Heart left ventricle (tissue), 16 donors: ENCODE measurements around the gene WSCD2. TPM values are rescaled to one million over a fixed set of nuclear protein-coding genes. Genes with fewer than 3 reads are reported as not detected.

Experiments used
- ATAC-seq, 4 donors: fragments of 200-7000 bp; cut with Tn5 transposase; one replicate each; pipeline ENCODE4 v1.9.1; 2020 to 2022; ENCODE audit warnings: moderate library complexity in 4 of 4, mild to moderate bottlenecking in 3 of 4, moderate number of reproducible peaks in 1 of 4
- DNase-seq, 5 donors: peaks; one replicate each; pipeline ENCODE4 v3.0.0-alpha.2; 2020
- H3K27ac ChIP-seq, 12 donors: fragments of 200-600 bp; sonication (generic) in 4 of 12; one replicate each; pipeline versions ENCODE4 v1.5.0 to v1.8.0; 2016 to 2022; ENCODE audit warnings: mild to moderate bottlenecking in 2 of 12
- H3K27me3 ChIP-seq, 9 donors: fragments of 200-600 bp; sonication (generic) in 2 of 9; one replicate each; pipeline versions ENCODE4 v1.5.1 to v1.8.0; 2016 to 2022; ENCODE audit warnings: mild to moderate bottlenecking in 3 of 9
- H3K36me3 ChIP-seq, 9 donors: fragments of 200-600 bp; sonication (generic) in 2 of 9; one replicate each; pipeline versions ENCODE4 v1.5.0 to v1.8.0; 2018 to 2022; ENCODE audit warnings: mild to moderate bottlenecking in 2 of 9
- H3K4me1 ChIP-seq, 12 donors: fragments of 200-600 bp; sonication (generic) in 4 of 12; one replicate each; pipeline versions ENCODE4 v1.5.0 to v1.8.0; 2016 to 2022; ENCODE audit warnings: mild to moderate bottlenecking in 3 of 12
- H3K4me3 ChIP-seq, 12 donors: fragments of 200-600 bp; sonication (generic) in 4 of 12; one replicate each; pipeline versions ENCODE4 v1.5.0 to v1.8.0; 2017 to 2022; ENCODE audit warnings: mild to moderate bottlenecking in 9 of 12, moderate library complexity in 4 of 12
- H3K9me3 ChIP-seq, 12 donors: fragments of 200-600 bp; sonication (generic) in 4 of 12; one replicate each; pipeline versions ENCODE4 v1.5.0 to v1.8.0; 2016 to 2022; ENCODE audit warnings: mild to moderate bottlenecking in 1 of 12
- POLR2A ChIP-seq, 2 donors: fragments of 450-650 bp; IDR thresholded peaks; one replicate each; pipeline ENCODE4 v1.6.1; 2017; ENCODE audit warnings: antibody characterized with exemption in 2 of 2, mild to moderate bottlenecking in 2 of 2, moderate library complexity in 2 of 2
- WGBS, 4 donors: extraction: QIAGEN DNeasy Blood & Tissue Kit in 2 of 4; methylation state at CpG; one replicate each; pipeline versions ENCODE4 v1.1.5 to v1.1.7; 2013 to 2018; 5-methylcytosine and 5-hydroxymethylcytosine counted together
- intact Hi-C, 10 donors: fragments of 100-400 bp; cut with DNase I; formaldehyde crosslinking; loops; one replicate each; pipeline versions ENCODE4 v1.11.1 to v1.14.2; 2022
- polyA plus RNA-seq, 2 donors: library from polyadenylated mRNA; stranded (reverse); fragments of 200-250 nt; gene quantifications; one replicate each; pipeline ENCODE4 v1.2.3, GENCODE V29; 2013
- total RNA-seq, 9 donors: library from RNA; depleted of rRNA in 2 of 9; stranded (reverse); fragments of >200 nt in 2 of 9; fragmentation: NEBNext Ultra II Directional in 3 of 9; extraction: Animal tissue kit (Norgen Biotek cat#: 25700) in 3 of 9; gene quantifications; one replicate each; pipeline versions ENCODE4 v1.1.0 to v1.2.4, GENCODE V29; 2016 to 2023
- TF ChIP-seq, protein P1 (sequence below), 12 donors: fragments of 200-600 bp; sonication (generic) in 4 of 12; IDR thresholded peaks; one replicate each; pipeline versions ENCODE4 v1.5.0 to v1.8.0; 2018 to 2022; ENCODE audit warnings: antibody characterized with exemption in 12 of 12, mild to moderate bottlenecking in 5 of 12
- donor health status: ischemic (EF 13 %, LVEDD 7.1; RV severe dilation, severe dysfunction).
- donor health status: healthy with polysubstance abuse.
- donor health status: DM: no; HTN: yes; CAD: no.
- donor health status: DM: no; HTN: no; CAD: no.
- donor health status: ischemic (EF 25% LVEDD 6.9; RV normal size, moderate dysfunction).
- donor health status: ischemic (EF 25% LVEDD 5.7; RV mildly dilated, moderate dysfunction).
- donor health status: healthy.
- donor health status: DM: yes; HTN: yes; CAD: no.
- donor health status: ischemic (EF 35%, LVEDD 5.7; RV mildly dilated, moderate dysfunction).
- donor health status: nonischemic (EF 11% LVEDD 7.7; RV severe dilation, severe dysfunction).
- donor health status: DM: yes; HTN: yes; CAD: no.
- donor health status: PGD.
- donor health status: ischemic (EF 29% LVEDD 5.4; RV normal size, mild dysfunction).
- donor health status: nonischemic (EF 23%, LVEDD 6.1; RV moderate dilation, normal function).

WSCD2 gene
- total and polyA plus RNA-seq, 11 donors: 0.07 to 2.5 (median 0.49) TPM; not detected in 3

- 53 to 65% (median 62%) methylated on average over 10 of the region's 10 CpGs for WGBS, 4 donors
- peaks cover 0 to 65% (median 35%) of the 10 kb centered on the region in 9 donors for H3K27me3 ChIP-seq
- peaks cover 0 to 14% (median 2%) of the 10 kb centered on the region in 12 donors for H3K4me1 ChIP-seq
- no peak overlapping the region for H3K4me3 ChIP-seq
- H3K27ac ChIP-seq: peak overlapping the region in 1 of 12 donors; percentile 48
- intact Hi-C loops: loop anchor here in 1 of 10 donors (5.0 kb wide), 1 partner anchor 65 kb away; no protein-coding TSS in a partner anchor
- ATAC-seq (no peak), DNase-seq (no peak)
- peaks cover 0 to 8% (median 0%) of the 10 kb centered on the region in 12 donors for H3K9me3 ChIP-seq
- TF ChIP-seq, protein P1, sequence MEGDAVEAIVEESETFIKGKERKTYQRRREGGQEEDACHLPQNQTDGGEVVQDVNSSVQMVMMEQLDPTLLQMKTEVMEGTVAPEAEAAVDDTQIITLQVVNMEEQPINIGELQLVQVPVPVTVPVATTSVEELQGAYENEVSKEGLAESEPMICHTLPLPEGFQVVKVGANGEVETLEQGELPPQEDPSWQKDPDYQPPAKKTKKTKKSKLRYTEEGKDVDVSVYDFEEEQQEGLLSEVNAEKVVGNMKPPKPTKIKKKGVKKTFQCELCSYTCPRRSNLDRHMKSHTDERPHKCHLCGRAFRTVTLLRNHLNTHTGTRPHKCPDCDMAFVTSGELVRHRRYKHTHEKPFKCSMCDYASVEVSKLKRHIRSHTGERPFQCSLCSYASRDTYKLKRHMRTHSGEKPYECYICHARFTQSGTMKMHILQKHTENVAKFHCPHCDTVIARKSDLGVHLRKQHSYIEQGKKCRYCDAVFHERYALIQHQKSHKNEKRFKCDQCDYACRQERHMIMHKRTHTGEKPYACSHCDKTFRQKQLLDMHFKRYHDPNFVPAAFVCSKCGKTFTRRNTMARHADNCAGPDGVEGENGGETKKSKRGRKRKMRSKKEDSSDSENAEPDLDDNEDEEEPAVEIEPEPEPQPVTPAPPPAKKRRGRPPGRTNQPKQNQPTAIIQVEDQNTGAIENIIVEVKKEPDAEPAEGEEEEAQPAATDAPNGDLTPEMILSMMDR (IDR thresholded peaks at IDR 0.05): no peak
- TF ChIP-seq POLR2A (IDR thresholded peaks at IDR 0.05): no peak
- H3K36me3 ChIP-seq: no peaks in the 10 kb centered on the region
Observed at GRCh38 chr12:108126990-108127501, 2.0 kb upstream of the WSCD2 start.

- TF ChIP-seq, protein P1 (IDR thresholded peaks at IDR 0.05): no peak
- TF ChIP-seq POLR2A (IDR thresholded peaks at IDR 0.05): no peak
- peaks cover 0 to 14% (median 2%) of the 10 kb centered on the region in 12 donors for H3K4me1 ChIP-seq
- intact Hi-C loops: loop anchor here in 1 of 10 donors (5.0 kb wide), 1 partner anchor 65 kb away; no protein-coding TSS in a partner anchor
Observed at GRCh38 chr12:108127654-108128053, 1.4 kb upstream of the WSCD2 start.

GRCh38 chr12:108128221-108129016, 669 bp upstream of the WSCD2 start:
- no peak for ATAC-seq
- Histone ChIP-seq H3K9me3 (peaks cover 0 to 3% (median 0%) of the 10 kb centered on the region in 12 donors), H3K27ac (peak overlapping the region in 1 of 12 donors; percentile 71), H3K36me3 (no peaks in the 10 kb centered on the region), H3K4me3 (peak overlapping the region in 6 of 12 donors; percentile 34 to 58 (median 46)), H3K27me3 (peaks cover 0 to 74% (median 35%) of the 10 kb centered on the region in 9 donors), H3K4me1 (peaks cover 0 to 17% (median 2%) of the 10 kb centered on the region in 12 donors)
- intact Hi-C loops: loop anchor here in 2 of 10 donors (1.0 to 5.0 kb wide), 2 partner anchors 64 to 65 kb away; no protein-coding TSS in a partner anchor
- TF ChIP-seq POLR2A (IDR thresholded peaks at IDR 0.05): no peak
- WGBS, 4 donors: 68 to 81% (median 79%) methylated on average over 10 of the region's 10 CpGs
- no peak for DNase-seq

More at GRCh38 chr12:108127654-108128053, 1.4 kb upstream of the WSCD2 start:
- Histone ChIP-seq H3K27me3 (peaks cover 0 to 69% (median 35%) of the 10 kb centered on the region in 9 donors), H3K36me3 (no peaks in the 10 kb centered on the region), H3K4me3 (no peak overlapping the region), H3K27ac (peak overlapping the region in 1 of 12 donors; percentile 34), H3K9me3 (peaks cover 0 to 4% (median 0%) of the 10 kb centered on the region in 12 donors)
- DNase-seq (no peak), ATAC-seq (no peak)
- 52 to 57% (median 54%) methylated on average over 3 of the region's 3 CpGs for WGBS, 4 donors

DNA sequence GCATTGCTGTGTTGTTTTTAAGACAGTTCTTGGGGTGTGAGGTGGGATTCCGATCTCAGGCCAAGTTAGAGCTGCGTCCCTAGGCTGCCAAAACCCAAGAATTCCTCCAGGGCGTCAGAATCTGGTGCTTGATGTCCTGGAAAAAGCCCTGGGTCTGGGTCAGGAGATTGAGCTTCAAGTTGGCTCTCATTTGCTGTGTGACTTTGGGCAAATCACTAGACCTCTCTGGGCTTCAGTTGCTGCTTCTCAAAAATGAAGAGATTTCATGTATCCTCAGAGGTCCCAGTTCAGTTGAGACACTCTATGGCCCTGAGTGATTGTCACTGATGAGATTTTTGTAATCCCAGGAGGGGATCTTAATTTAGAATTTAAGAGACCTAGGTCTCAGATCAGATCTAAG, 1.9 kb downstream of the WSCD2 start:
- DNase-seq: no peak
- no peak for ATAC-seq
- no peak overlapping the region for H3K4me3 ChIP-seq
- no peak overlapping the region for H3K27ac ChIP-seq
- TF ChIP-seq, protein P1 (IDR thresholded peaks at IDR 0.05): no peak
- TF ChIP-seq POLR2A (IDR thresholded peaks at IDR 0.05): no peak
- H3K4me1 ChIP-seq: peaks cover 0 to 24% (median 2%) of the 10 kb centered on the region in 12 donors
- peaks cover 0 to 85% (median 41%) of the 10 kb centered on the region in 9 donors for H3K27me3 ChIP-seq
- intact Hi-C loops: loop anchor here in 2 of 10 donors (5.0 kb wide), 1 partner anchor 61 kb away; no protein-coding TSS in a partner anchor
- H3K9me3 ChIP-seq: peaks cover 0 to under 1% (median 0%) of the 10 kb centered on the region in 12 donors
- no peaks in the 10 kb centered on the region for H3K36me3 ChIP-seq
- 84 to 93% (median 89%) methylated on average over 3 of the region's 3 CpGs for WGBS, 4 donors
